ENCODE results near the gene CCDC197.

DNA sequence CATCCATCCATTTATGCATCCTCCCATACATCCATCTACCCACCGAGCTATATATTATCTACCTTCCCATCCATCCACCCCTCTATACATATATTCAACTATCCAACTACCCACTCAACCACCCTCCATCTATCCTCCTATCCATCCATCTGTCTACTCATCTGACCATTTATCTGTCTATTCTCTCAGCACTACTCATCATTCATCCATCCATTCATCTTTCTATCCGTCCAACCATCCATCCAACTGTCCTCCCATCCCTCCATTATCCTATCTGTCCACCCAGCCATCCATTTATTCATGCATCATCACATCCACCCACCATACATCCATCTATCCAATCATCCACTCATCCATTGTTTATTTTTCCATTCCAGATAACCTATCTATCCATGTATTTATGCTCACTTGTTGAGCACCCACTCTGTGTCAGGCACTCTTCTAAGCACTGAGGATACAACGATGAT, 32.2 kb upstream of the CCDC197 start:
- TF ChIP-seq CTCF (IDR thresholded peaks at IDR 0.05; ENCODE audit: low read depth, low read length): no peak
- no peak for TF ChIP-seq MAX (IDR thresholded peaks at IDR 0.05; ENCODE audit: low read depth, low read length)
- no peak for TF ChIP-seq POLR2A (IDR thresholded peaks at IDR 0.05; ENCODE audit: extremely low read depth, insufficient read length)
